H1 (cell line): ENCODE measurements around the gene TOMM5. TPM values are rescaled to one million over a fixed set of nuclear protein-coding genes. Genes with fewer than 3 reads are reported as not detected.

Experiments
- BCL11A ChIP-seq, 2 experiments: IDR thresholded peaks; one replicate each; pipeline ENCODE4 v1.6.1; 2011; ENCODE audit warnings: low read depth in 2 of 2, low read length in 2 of 2, mild to moderate bottlenecking in 2 of 2
- CHD1 ChIP-seq: IDR thresholded peaks from 2 replicates; pipeline ENCODE4 v1.6.1; 2012; ENCODE audit warnings: low read depth, low read length, improper control_type of control experiment
- CREB1 ChIP-seq: IDR thresholded peaks from 2 replicates; pipeline ENCODE4 v1.6.1; 2012; ENCODE audit warnings: inconsistent platforms
- EGR1 ChIP-seq: IDR thresholded peaks from 2 replicates; pipeline ENCODE4 v1.6.1; 2011; ENCODE audit warnings: low read depth, low read length, borderline replicate concordance
- FOSL1 ChIP-seq: IDR thresholded peaks from 2 replicates; pipeline ENCODE4 v1.6.1; 2011; ENCODE audit warnings: mild to moderate bottlenecking, low read depth, low read length, moderate library complexity; ENCODE audit not compliant: insufficient read depth
- HDAC6 ChIP-seq: IDR thresholded peaks from one replicate; pipeline ENCODE4 v1.7.1; 2012; ENCODE audit warnings: low read depth, mild to moderate bottlenecking, inconsistent platforms, low read length, moderate library complexity
- JUN ChIP-seq: IDR thresholded peaks from 2 replicates; pipeline ENCODE4 v1.6.1; 2011; ENCODE audit warnings: low read depth, mild to moderate bottlenecking, improper control_type of control experiment, low read length
- JUND ChIP-seq: IDR thresholded peaks from 2 replicates; pipeline ENCODE4 v1.6.1; 2011; ENCODE audit warnings: mild to moderate bottlenecking, improper control_type of control experiment, low read length
- KDM4A ChIP-seq: IDR thresholded peaks from one replicate; pipeline ENCODE4 v1.7.1; 2012; ENCODE audit warnings: low read depth, mild to moderate bottlenecking, moderate library complexity, low read length, inconsistent platforms; ENCODE audit not compliant: severe bottlenecking
- NRF1 ChIP-seq: IDR thresholded peaks from 2 replicates; pipeline ENCODE4 v1.6.1; 2011; ENCODE audit warnings: mild to moderate bottlenecking, low read depth, low read length, improper control_type of control experiment
- PHF8 ChIP-seq: fragments of 200-600 bp; sonication (generic); conservative IDR thresholded peaks from 2 replicates; pipeline ENCODE4 v1.7.1; 2012; ENCODE audit warnings: low read depth, mild to moderate bottlenecking, inconsistent platforms, low read length, moderate library complexity
- RXRA ChIP-seq: IDR thresholded peaks from 2 replicates; pipeline ENCODE4 v1.6.1; 2011; ENCODE audit warnings: low read depth, mild to moderate bottlenecking, low read length, moderate library complexity; ENCODE audit not compliant: insufficient read depth
- SIRT6 ChIP-seq: IDR thresholded peaks from one replicate; pipeline ENCODE4 v1.7.1; 2012; ENCODE audit warnings: low read length, inconsistent platforms
- SP1 ChIP-seq: IDR thresholded peaks from 2 replicates; pipeline ENCODE4 v1.6.1; 2011; ENCODE audit warnings: low read depth, low read length
- SUZ12 ChIP-seq: fragments of 200-600 bp; sonication (generic); IDR thresholded peaks from 2 replicates; pipeline ENCODE4 v1.6.1; 2012; ENCODE audit warnings: mild to moderate bottlenecking, inconsistent platforms, low read length, moderate library complexity, mixed read lengths
- TAF1 ChIP-seq: IDR thresholded peaks from 2 replicates; pipeline ENCODE4 v1.6.1; 2011; ENCODE audit warnings: mild to moderate bottlenecking, low read depth, low read length
- TAF7 ChIP-seq: optimal IDR thresholded peaks from 2 replicates; pipeline ENCODE3; 2011; ENCODE audit warnings: low read depth, mild to moderate bottlenecking, inconsistent platforms, low read length, moderate library complexity, borderline replicate concordance
- TBP ChIP-seq: IDR thresholded peaks from 2 replicates; pipeline ENCODE4 v1.6.1; 2011; ENCODE audit warnings: low read depth, low read length, improper control_type of control experiment
- YY1 ChIP-seq: IDR thresholded peaks from 2 replicates; pipeline ENCODE4 v1.6.1; 2011; ENCODE audit warnings: low read depth, mild to moderate bottlenecking, low read length
- ZNF274 ChIP-seq: IDR thresholded peaks from 2 replicates; pipeline ENCODE4 v1.7.0; 2012; ENCODE audit warnings: low read length, borderline replicate concordance; ENCODE audit errors: extremely low read depth
- polyA plus RNA-seq, 7 experiments: library from polyadenylated mRNA; depleted of rRNA in 3 of 7; stranded (reverse) in 5 of 7; unstranded in 2 of 7; fragments of >200 nt in 5 of 7; fragments of 200-250 nt in 2 of 7; gene quantifications; 1 replicate in 5 of 7; 2 replicates in 1 of 7; 4 replicates in 1 of 7; pipeline versions ENCODE4 v1.2.1 to v1.2.3, GENCODE V29; 2011 to 2013; ENCODE audit warnings: missing spikeins in 2 of 7, mixed read lengths in 2 of 7
- total RNA-seq: library from RNA; stranded (reverse); fragmentation: NEBNext Ultra II Directional; extraction: Animal tissue kit (Norgen Biotek cat#: 25700); gene quantifications from 2 replicates; pipeline ENCODE4 v1.2.1, GENCODE V29; 2021
- TF ChIP-seq, protein P1 (sequence below), 3 experiments: IDR thresholded peaks; 1 replicate in 2 of 3; 2 replicates in 1 of 3; pipeline versions ENCODE4 v1.5.1 to v1.6.1; 2011; ENCODE audit warnings: low read length in 3 of 3, mild to moderate bottlenecking in 3 of 3, inconsistent platforms in 2 of 3, low read depth in 1 of 3, moderate library complexity in 1 of 3; ENCODE audit not compliant: insufficient read depth in 1 of 3; ENCODE audit errors: control extremely low read depth in 1 of 3
- TF ChIP-seq, protein P2 (sequence below): IDR thresholded peaks from 2 replicates; pipeline ENCODE4 v1.6.1; 2011; ENCODE audit warnings: low read length, improper control_type of control experiment

The TOMM5 gene
- total and polyA plus RNA-seq, 2 of the 8 experiments (the other 6 are each of a cell fraction or from before 2014, with no cell fraction given) = 171 to 174 TPM

GRCh38 chr9:37575921-37576721, 16.3 kb downstream of the TOMM5 start, which contains the start of gene FBXO10 (continued):
- TF ChIP-seq RXRA (no peak), TAF1 (peak; percentile 67; the same call in 1 of the 2 replicates), TAF7 (peak; percentile 33), CHD1 (no peak), SP1 (no peak), ZNF274 (no peak), YY1 (no peak), KDM4A (peak; percentile 88), SUZ12 (no peak), NRF1 (no peak), CREB1 (peak; percentile 80), JUN (no peak), EGR1 (peak; percentile 90), TBP (0 out of 2 replicates have a peak, but pooled peaks have one; percentile 43), JUND (no peak), FOSL1 (no peak), HDAC6 (no peak), PHF8 (peak; percentile 73; the same call in 1 of the 2 replicates), SIRT6 (no peak), BCL11A (IDR thresholded peaks at IDR 0.05; ENCODE audit: low read depth in 2 of 2, low read length in 2 of 2) (no peak)
- TF ChIP-seq, protein P1, sequence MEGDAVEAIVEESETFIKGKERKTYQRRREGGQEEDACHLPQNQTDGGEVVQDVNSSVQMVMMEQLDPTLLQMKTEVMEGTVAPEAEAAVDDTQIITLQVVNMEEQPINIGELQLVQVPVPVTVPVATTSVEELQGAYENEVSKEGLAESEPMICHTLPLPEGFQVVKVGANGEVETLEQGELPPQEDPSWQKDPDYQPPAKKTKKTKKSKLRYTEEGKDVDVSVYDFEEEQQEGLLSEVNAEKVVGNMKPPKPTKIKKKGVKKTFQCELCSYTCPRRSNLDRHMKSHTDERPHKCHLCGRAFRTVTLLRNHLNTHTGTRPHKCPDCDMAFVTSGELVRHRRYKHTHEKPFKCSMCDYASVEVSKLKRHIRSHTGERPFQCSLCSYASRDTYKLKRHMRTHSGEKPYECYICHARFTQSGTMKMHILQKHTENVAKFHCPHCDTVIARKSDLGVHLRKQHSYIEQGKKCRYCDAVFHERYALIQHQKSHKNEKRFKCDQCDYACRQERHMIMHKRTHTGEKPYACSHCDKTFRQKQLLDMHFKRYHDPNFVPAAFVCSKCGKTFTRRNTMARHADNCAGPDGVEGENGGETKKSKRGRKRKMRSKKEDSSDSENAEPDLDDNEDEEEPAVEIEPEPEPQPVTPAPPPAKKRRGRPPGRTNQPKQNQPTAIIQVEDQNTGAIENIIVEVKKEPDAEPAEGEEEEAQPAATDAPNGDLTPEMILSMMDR (IDR thresholded peaks at IDR 0.05; ENCODE audit: control extremely low read depth in 1 of 3, insufficient read depth in 1 of 3, low read depth in 1 of 3, low read length in 3 of 3) = no peak
- TF ChIP-seq, protein P2, sequence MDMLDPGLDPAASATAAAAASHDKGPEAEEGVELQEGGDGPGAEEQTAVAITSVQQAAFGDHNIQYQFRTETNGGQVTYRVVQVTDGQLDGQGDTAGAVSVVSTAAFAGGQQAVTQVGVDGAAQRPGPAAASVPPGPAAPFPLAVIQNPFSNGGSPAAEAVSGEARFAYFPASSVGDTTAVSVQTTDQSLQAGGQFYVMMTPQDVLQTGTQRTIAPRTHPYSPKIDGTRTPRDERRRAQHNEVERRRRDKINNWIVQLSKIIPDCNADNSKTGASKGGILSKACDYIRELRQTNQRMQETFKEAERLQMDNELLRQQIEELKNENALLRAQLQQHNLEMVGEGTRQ = peak; percentile 82
